Bronchial epithelial cell (primary cell): ENCODE measurements around the gene GABRB3. TPM values are rescaled to one million over a fixed set of nuclear protein-coding genes. Genes with fewer than 3 reads are reported as not detected.

Source experiments
- DNase-seq: peaks from one replicate; pipeline ENCODE4 v3.0.0-alpha.2; 2010; ENCODE audit warnings: low read depth
- FAIRE-seq: peaks from 2 replicates; lab custom pipeline; 2011; peaks lifted over from hg19 to GRCh38; lab: Jason Lieb, UNC
- H3K27me3 ChIP-seq: 2 replicates; pipeline ENCODE4 v1.5.1; 2011; ENCODE audit warnings: low read length; ENCODE audit not compliant: control insufficient read depth, insufficient read depth
- H3K36me3 ChIP-seq: 2 replicates; pipeline ENCODE4 v1.5.1; 2011; ENCODE audit warnings: low read length; ENCODE audit not compliant: control insufficient read depth, insufficient read depth
- H3K4me3 ChIP-seq: 2 replicates; pipeline ENCODE4 v1.5.1; 2011; ENCODE audit warnings: mild to moderate bottlenecking, low read depth, low read length, control low read depth
- CTCF ChIP-seq: IDR thresholded peaks from 2 replicates; pipeline ENCODE4 v1.5.1; 2011; ENCODE audit warnings: mild to moderate bottlenecking, moderate library complexity, low read length, control low read depth, inconsistent platforms; ENCODE audit not compliant: insufficient read depth, severe bottlenecking
- total RNA-seq: library from RNA; depleted of rRNA; stranded (reverse); fragments of >200 nt; gene quantifications from 2 replicates; pipeline ENCODE4 v1.2.1, GENCODE V29; 2014

The GABRB3 gene
- total RNA-seq, 1 donor from 2014 or later: 1.1 TPM

- no peak for TF ChIP-seq CTCF
- Histone ChIP-seq H3K4me3 (no peak overlapping the region), H3K36me3 (no peaks in the 10 kb centered on the region), H3K27me3 (no peaks in the 10 kb centered on the region)
- DNase-seq (no peak), FAIRE-seq (no peak)
These were observed 149.8 kb downstream of the GABRB3 start for GRCh38 chr15:26623071-26623470.

GRCh38 chr15:26621816-26622215, 151.1 kb downstream of the GABRB3 start:
- Histone ChIP-seq H3K36me3 (no peaks in the 10 kb centered on the region), H3K4me3 (no peak overlapping the region), H3K27me3 (no peaks in the 10 kb centered on the region)
- DNase-seq (no peak), FAIRE-seq (no peak)
- TF ChIP-seq CTCF: no peak

- Histone ChIP-seq H3K27me3 (no peaks in the 10 kb centered on the region), H3K4me3 (no peak overlapping the region), H3K36me3 (no peaks in the 10 kb centered on the region)
- FAIRE-seq: no peak
- no peak for TF ChIP-seq CTCF
- DNase-seq: no peak
These were observed 152.1 kb downstream of the GABRB3 start for GRCh38 chr15:26620528-26621458.

GRCh38 chr15:26615927-26616302, 157.0 kb downstream of the GABRB3 start:
- H3K27me3 ChIP-seq: no peaks in the 10 kb centered on the region
- TF ChIP-seq CTCF: no peak
- no peak for DNase-seq
- no peaks in the 10 kb centered on the region for H3K36me3 ChIP-seq
- no peak overlapping the region for H3K4me3 ChIP-seq
- FAIRE-seq: no peak

- no peak overlapping the region for H3K4me3 ChIP-seq
- no peaks in the 10 kb centered on the region for H3K36me3 ChIP-seq
- FAIRE-seq: no peak
- H3K27me3 ChIP-seq: no peaks in the 10 kb centered on the region
- DNase-seq: no peak
- no peak for TF ChIP-seq CTCF
These were observed 157.5 kb downstream of the GABRB3 start for GRCh38 chr15:26615188-26615926.
